ACHN (cell line): ENCODE data around the gene ZNF521.

Source experiments
- DNase-seq: peaks from one replicate; pipeline ENCODE4 v3.0.0-alpha.2; 2015
- in situ Hi-C: cut with HindIII; loops from 2 replicates; pipeline ENCODE4 v1.10.0; 2017; ENCODE audit warnings: low sequenced_read_pairs, low pct_ligation_motif_present, low pct_unique_long_range_greater_than_20kb

The ZNF521 gene

GRCh38 chr18:25305584-25305983, 46.4 kb downstream of the ZNF521 start:
- in situ Hi-C loops = no loop called here

DNA sequence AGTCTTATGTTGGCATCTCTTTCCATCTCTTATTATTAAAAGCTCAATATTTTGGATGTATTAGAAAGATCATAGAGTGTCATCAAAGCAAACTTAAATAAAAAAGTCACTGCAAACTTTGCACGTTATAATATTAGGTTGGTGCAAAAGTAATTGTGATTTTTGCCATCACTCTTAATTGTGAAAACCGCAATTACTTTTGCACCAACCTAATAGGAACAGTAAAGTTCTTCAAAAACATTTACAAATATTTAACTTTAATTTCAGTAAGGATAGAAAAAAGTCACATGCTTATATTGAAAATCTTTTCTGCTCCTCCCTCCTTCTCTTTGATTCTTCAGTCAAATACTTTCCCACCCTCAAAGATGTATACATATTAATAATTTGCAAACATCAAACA, 51.5 kb downstream of the ZNF521 start:
- in situ Hi-C loops = no loop called here
- DNase-seq = no peak

More at GRCh38 chr18:25305584-25305983, 46.4 kb downstream of the ZNF521 start:
- DNase-seq = no peak

DNA sequence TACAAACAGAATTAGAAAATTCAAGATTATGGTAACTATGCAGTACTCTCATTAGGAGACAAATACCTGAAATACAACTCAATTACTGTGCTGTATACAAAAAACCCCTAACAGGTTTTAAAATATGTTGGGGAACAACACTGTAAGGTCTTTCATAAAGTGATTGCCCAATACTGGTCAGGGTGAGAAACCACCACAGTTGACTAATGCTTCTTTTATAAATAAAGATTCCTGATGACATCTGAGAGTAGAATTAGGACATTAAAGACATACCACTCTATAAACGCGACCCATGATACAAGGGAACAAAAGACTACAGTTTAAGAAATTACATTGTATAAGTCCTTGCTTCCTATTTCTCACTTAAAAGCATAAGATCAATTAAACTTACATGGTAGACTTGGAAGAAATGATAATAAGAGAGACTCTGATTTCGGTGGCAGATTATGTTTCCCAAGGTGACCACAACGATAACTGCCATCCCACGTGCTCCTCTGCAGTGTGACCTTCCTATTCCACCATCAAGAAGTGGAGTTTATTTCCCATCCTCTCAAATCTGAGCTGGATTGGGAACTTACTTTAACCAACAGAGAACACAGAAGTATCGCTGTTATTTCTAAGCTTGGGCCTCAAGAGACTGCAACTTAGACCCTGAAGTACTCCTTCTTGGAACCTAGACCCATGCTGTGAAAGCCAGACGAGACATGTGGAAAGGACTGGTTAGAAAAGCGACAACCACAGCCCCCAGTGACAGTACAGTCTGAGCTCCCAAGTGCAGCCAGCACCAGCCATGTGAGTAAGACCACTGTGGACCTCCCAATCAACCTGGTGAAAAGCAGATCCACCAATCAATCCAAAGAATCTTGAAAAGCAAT, 52.3 kb downstream of the ZNF521 start:
- DNase-seq = no peak
- in situ Hi-C loops = no loop called here

- peak; percentile 19 for DNase-seq
- in situ Hi-C loops = no loop called here
These were observed 53.1 kb downstream of the ZNF521 start for GRCh38 chr18:25298853-25299274.

DNA sequence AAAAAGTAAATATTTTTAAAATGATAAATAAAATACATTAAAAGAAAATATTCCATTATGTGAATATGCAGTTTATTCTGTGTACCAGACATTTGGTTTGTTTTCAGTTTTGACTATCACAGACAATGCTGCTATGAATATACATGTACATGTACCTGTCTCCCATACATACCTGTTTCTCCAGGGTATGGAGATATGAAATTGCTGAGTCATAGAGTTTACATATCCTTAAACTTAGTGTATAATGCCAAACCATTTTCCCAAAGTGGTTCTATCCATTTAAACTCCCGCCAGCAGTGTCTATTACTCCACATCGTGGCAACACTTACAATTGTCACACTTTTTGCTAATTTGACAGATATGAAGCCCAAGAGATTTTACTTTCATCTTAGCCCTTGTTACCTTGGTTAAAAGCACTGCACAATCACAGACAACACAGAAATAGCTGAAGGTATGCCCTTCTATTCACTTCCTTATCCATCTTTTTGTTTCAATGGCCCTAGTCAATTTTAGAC, 56.3 kb downstream of the ZNF521 start:
- DNase-seq = no peak
- in situ Hi-C loops = no loop called here

DNA sequence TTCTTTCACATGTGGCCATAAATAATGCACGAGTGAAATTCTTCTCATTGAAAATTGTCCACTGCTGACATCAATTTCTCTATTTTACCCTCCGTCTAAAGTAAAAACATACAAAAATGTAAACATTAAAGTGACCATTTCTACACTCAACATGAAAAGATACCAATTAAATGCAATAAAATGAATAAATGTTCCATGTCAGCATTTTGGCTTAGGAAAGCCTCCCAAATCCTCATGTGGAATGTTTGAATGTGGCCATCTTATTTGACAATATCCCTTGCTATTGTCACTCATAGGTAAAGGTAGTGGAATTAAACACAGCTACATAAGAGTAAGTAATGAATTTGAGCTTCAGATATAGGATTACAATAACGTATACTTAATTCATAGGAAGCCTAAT, 60.8 kb downstream of the ZNF521 start:
- no peak for DNase-seq
- in situ Hi-C loops = no loop called here

DNA sequence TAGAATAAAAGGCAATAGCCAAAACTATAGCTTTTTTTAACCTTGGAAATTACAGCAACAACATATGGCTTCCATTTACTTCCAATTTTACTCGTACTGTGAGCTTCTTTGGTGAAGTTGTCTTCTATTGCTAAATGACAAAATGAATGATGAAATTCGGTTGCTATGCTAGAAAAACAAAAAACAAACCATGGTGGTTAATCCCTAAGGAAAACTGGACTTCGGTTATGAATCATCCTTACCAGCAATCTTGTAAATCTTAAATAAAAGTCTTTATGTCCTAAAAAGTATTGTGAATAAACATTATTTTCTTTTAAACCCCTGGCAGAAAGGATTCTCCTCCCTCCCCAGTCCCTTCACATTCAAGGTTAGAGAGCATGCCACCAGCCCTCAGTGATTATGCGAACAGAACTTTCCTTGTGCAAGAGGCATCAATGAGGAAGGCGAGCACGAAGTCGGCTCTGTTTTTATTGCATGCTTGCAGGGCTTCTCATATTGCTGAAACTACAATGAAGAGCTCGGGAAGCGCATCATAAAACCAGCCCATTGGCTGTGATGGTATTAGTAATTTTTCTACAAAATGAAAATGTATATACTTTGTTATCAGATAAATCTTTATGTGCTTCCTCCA, 62.9 kb downstream of the ZNF521 start:
- in situ Hi-C loops = no loop called here
- DNase-seq = no peak

DNA sequence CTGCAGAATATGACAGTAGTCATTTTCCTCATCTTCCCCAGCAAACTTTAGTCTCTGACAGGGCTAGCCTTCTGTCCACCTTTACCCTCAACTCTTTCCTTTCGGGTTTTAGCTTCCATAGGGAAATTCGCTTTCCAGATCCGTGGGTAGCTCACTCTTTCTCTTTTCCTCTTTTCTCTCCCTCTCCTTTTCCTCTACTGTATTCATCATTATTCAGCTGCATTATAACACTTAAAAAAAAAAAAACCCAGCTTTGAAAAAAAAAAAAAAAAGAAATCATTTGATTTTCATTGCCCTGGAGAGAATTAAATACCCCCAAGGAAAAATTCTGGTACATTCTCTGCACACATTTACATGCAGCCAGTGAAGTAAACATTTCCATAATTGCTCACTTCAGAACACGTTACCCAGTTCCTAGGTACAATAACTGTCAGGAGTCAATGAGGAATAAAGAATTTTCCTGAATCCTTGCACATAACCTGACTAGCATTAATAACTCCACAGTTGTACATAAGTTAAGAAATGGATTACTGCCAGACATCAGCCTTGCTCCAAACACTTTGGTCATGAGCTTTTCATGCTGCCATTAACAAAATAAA, 63.5 kb downstream of the ZNF521 start:
- in situ Hi-C loops = no loop called here
- DNase-seq = no peak

- in situ Hi-C loops = no loop called here
- DNase-seq = no peak
These were observed 64.9 kb downstream of the ZNF521 start for GRCh38 chr18:25287106-25287505.

DNA sequence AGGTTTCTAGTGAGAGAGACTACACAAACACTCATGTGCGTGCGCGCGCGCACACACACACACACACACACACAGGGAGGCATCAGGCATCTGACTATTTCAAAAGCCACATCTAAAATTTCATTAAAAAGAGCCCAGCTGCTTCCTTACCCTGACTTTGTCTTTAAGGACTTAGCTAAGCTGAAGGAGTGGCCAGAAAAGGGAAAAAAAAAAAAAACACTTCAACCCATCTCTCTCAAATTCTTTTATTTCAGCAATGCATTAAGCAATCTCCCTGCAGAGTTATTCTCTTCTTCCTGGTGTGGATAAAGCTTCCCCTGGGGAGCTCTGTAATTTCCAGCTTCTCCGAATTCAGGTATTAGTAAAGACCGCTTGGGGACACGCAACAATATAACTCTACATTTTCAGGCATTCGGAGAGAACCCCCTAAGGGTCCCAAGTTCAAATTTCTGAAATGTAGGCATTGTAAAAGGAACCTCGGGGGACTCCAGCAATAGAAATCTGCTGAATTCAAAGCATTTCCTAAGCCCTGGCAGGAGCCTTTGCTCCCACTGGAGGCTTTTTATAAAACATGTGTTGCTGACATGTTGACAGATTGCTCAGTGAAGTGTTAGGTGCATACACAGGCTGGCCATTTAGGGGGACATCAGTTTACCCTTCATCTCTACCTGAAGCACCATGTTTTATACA, 67.0 kb downstream of the ZNF521 start:
- DNase-seq = no peak
- in situ Hi-C loops = no loop called here

- in situ Hi-C loops = no loop called here
These were observed 67.7 kb downstream of the ZNF521 start for GRCh38 chr18:25284281-25284680.

DNA sequence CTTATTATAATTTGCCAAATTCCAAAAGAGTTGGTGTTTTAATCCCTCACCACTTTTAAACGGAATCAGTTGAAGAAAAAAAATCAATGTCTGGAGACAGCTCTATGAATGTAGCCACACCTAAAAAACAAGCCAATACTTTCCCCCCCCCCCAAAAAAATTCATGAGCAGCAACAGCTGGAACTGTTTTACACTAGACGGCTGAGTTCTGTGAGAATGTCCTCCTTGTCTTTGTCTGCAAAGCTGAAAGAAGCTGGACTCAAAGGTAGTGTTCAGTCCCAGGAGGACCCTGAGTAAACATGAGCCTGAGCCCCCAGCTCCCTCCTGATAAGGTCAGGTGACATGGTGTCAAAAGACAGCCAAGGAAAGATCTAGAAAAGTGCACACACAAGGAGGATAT, 68.2 kb downstream of the ZNF521 start:
- no peak for DNase-seq
- in situ Hi-C loops = no loop called here

More at GRCh38 chr18:25284281-25284680, 67.7 kb downstream of the ZNF521 start:
- no peak for DNase-seq

DNA sequence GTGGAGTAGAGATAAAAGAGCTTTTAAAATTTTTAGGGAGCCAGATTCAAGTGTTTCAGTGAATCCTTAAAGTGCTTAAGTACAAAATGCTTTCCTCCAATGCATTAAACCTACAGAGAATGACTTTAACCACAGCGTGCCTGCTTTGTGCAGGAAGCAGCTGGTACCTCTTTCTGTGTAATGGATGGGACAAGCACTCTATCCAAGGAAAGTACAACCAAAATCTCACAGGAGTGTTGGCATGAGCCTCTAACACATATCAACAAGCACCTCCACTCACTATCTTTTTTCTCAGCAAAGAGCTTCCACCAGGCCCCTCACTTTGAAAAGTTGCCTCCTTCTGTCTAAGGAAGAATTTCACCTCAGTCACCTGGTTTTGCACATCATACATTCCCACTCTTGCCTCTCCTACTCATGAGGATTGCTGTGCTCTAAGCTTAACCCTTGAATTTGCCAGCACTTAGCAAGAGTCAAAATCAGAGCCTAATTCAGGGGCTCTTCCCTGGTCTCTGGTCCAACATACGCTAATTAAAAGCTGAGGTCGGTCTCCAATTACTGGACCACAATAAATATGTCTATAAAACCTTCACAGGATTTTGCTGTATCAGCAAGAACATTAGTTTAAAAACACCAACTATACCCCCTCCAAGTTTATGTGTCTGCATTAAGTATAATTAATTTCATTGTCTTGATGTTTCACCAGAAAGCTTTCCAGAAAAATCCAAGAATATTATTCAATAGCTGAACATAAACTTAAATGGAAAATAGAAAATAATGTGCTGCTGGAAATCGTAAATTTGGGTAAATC, 68.9 kb downstream of the ZNF521 start:
- in situ Hi-C loops = no loop called here
- DNase-seq = no peak

DNA sequence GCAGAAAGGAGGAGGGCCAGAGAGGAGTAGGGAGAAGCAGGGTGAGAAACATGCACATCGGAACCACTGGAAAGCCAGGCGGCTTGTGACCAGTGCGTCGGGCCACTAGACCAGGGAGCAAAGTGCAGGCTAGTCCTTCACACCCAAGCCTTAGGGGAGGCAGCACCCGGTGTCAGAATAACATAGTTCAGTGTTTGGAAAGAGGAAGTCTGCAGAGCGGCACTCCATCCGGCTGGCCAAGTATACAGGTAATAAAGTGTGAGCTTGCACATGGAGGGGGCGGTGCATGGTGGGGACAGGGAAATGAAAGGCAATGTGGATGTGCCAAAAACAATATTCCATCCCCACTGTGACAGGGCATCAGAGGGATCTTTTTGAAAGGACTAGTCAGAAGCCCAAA, 69.7 kb downstream of the ZNF521 start:
- in situ Hi-C loops = no loop called here
- no peak for DNase-seq

- no peak for DNase-seq
- in situ Hi-C loops = no loop called here
These were observed 70.4 kb downstream of the ZNF521 start for GRCh38 chr18:25281556-25281955.

DNA sequence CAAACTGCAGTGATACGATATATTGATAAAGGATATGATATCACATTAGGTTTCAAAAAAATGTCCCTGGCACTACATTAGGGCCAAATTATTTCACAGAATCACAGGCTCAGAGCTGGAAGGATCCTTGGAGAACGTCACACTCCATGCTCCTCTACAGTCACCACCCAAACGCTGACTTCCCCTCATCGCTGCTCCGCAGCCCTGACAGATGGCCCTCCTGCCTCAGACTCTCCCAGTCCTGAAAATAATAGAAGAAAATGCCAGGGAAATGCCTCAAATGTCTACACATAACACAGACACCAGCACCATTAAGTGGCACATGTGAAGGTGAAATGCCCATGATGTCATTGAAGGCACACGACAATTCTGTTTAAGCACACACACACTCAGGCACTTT, 72.0 kb downstream of the ZNF521 start:
- in situ Hi-C loops = no loop called here
- no peak for DNase-seq

- no peak for DNase-seq
- in situ Hi-C loops = no loop called here
These were observed 72.4 kb downstream of the ZNF521 start for GRCh38 chr18:25279556-25279955.

- no peak for DNase-seq
- in situ Hi-C loops = no loop called here
These were observed 72.8 kb downstream of the ZNF521 start for GRCh38 chr18:25279133-25279532.
